Gastrocnemius medialis (tissue), 4 donors: ENCODE measurements around the gene SLCO3A1. TPM values are rescaled to one million over a fixed set of nuclear protein-coding genes. Genes with fewer than 3 reads are reported as not detected.

ENCODE experiments used
- ATAC-seq, 2 donors: fragments of 150-250 bp; one replicate each; pipeline ENCODE4 v1.9.1; 2016
- DNase-seq, 2 donors: peaks; one replicate each; pipeline ENCODE4 v3.0.0-alpha.2; 2019
- H3K27ac ChIP-seq, 4 donors: fragments of 200-600 bp; sonication (generic); 1 replicate in 1 of 4; 2 replicates in 3 of 4; pipeline ENCODE4 v1.5.1; 2016 to 2018; ENCODE audit warnings: mild to moderate bottlenecking in 2 of 4, moderate library complexity in 1 of 4
- H3K27me3 ChIP-seq, 3 donors: fragments of 200-600 bp; sonication (generic) in 2 of 3; 1 replicate in 1 of 3; 2 replicates in 2 of 3; pipeline versions ENCODE4 v1.5.1 to v1.6.0; 2016 to 2019; ENCODE audit warnings: mild to moderate bottlenecking in 1 of 3, moderate library complexity in 1 of 3
- H3K36me3 ChIP-seq, 2 donors: fragments of 200-600 bp; sonication (generic) in 1 of 2; one replicate each; pipeline ENCODE4 v1.5.1; 2017 to 2018
- H3K4me1 ChIP-seq, 2 donors: fragments of 200-600 bp; sonication (generic) in 1 of 2; one replicate each; pipeline ENCODE4 v1.5.1; 2016 to 2017; ENCODE audit warnings: mild to moderate bottlenecking in 2 of 2
- H3K4me3 ChIP-seq, 4 donors: fragments of 200-600 bp; sonication (generic) in 3 of 4; 1 replicate in 1 of 4; 2 replicates in 3 of 4; pipeline ENCODE4 v1.5.1; 2016 to 2019; ENCODE audit warnings: mild to moderate bottlenecking in 2 of 4
- H3K9me3 ChIP-seq, 3 donors: fragments of 200-600 bp; sonication (generic) in 2 of 3; 1 replicate in 1 of 3; 2 replicates in 2 of 3; pipeline ENCODE4 v1.5.1; 2016 to 2019
- CTCF ChIP-seq, 5 experiments: fragments of 450-650 bp in 3 of 5; fragments of 200-600 bp in 2 of 5; sonication (generic) in 2 of 5; IDR thresholded peaks in 4 of 5; conservative IDR thresholded peaks in 1 of 5; 1 replicate in 4 of 5; 2 replicates in 1 of 5; pipeline ENCODE4 v1.5.1; 2016 to 2019; ENCODE audit warnings: antibody characterized with exemption in 5 of 5, mild to moderate bottlenecking in 3 of 5, moderate library complexity in 3 of 5
- POLR2A ChIP-seq, 2 donors: fragments of 450-650 bp; IDR thresholded peaks; one replicate each; pipeline ENCODE4 v1.6.1; 2017; ENCODE audit warnings: antibody characterized with exemption in 2 of 2, mild to moderate bottlenecking in 2 of 2, moderate library complexity in 2 of 2
- in situ Hi-C, 4 donors: fragments of 200-750 bp; cut with MboI; loops; one replicate each; pipeline versions ENCODE4 v1.15.0 to v1.8.0; 2017; ENCODE audit warnings: low sequenced_read_pairs in 4 of 4
- intact Hi-C: fragments of 100-400 bp; cut with DNase I; formaldehyde crosslinking; loops from one replicate; pipeline ENCODE4 v1.15.1; 2023; ENCODE audit warnings: low total_unique reads
- total RNA-seq, 4 donors: library from RNA; depleted of rRNA; stranded (reverse); fragments of >200 nt; gene quantifications; one replicate each; pipeline versions ENCODE4 v1.1.0 to v1.2.3, GENCODE V29; 2016

SLCO3A1 gene
- total RNA-seq, 4 donors from 2014 or later, result 1.3 to 3.6 (median 3.0) TPM

GRCh38 chr15:91995146-91995545 lies 141.6 kb downstream of the SLCO3A1 start:
- ATAC-seq (no peak), DNase-seq (no peak)
- H3K4me1 ChIP-seq, result no peaks in the 10 kb centered on the region
- intact Hi-C loops (no loop called here), in situ Hi-C loops (no loop called here)
- no peak for TF ChIP-seq CTCF (IDR thresholded peaks at IDR 0.05 in 4 of 5, conservative IDR thresholded peaks at IDR 0.05 in 1 of 5)
- no peak for TF ChIP-seq POLR2A (IDR thresholded peaks at IDR 0.05)
- no peaks in the 10 kb centered on the region for H3K27me3 ChIP-seq
- no peaks in the 10 kb centered on the region for H3K9me3 ChIP-seq
- no peak overlapping the region for H3K4me3 ChIP-seq
- no peak overlapping the region for H3K27ac ChIP-seq
- H3K36me3 ChIP-seq, result no peaks in the 10 kb centered on the region

GRCh38 chr15:91997163-91997562 lies 143.7 kb downstream of the SLCO3A1 start:
- intact Hi-C loops (no loop called here), in situ Hi-C loops (no loop called here)
- Histone ChIP-seq H3K27me3 (no peaks in the 10 kb centered on the region), H3K4me3 (no peak overlapping the region), H3K4me1 (no peaks in the 10 kb centered on the region), H3K9me3 (no peaks in the 10 kb centered on the region), H3K27ac (no peak overlapping the region), H3K36me3 (no peaks in the 10 kb centered on the region)
- DNase-seq, result no peak
- no peak for ATAC-seq
- no peak for TF ChIP-seq POLR2A (IDR thresholded peaks at IDR 0.05)
- no peak for TF ChIP-seq CTCF (IDR thresholded peaks at IDR 0.05 in 4 of 5, conservative IDR thresholded peaks at IDR 0.05 in 1 of 5)

GRCh38 chr15:92000709-92001108 lies 147.2 kb downstream of the SLCO3A1 start:
- in situ Hi-C loops (no loop called here), intact Hi-C loops (no loop called here)
- Histone ChIP-seq H3K9me3 (no peaks in the 10 kb centered on the region), H3K4me3 (no peak overlapping the region), H3K36me3 (no peaks in the 10 kb centered on the region), H3K4me1 (no peaks in the 10 kb centered on the region), H3K27ac (no peak overlapping the region), H3K27me3 (no peaks in the 10 kb centered on the region)
- DNase-seq (no peak), ATAC-seq (no peak)
- no peak for TF ChIP-seq POLR2A (IDR thresholded peaks at IDR 0.05)

GRCh38 chr15:92001307-92001706 lies 147.8 kb downstream of the SLCO3A1 start:
- intact Hi-C loops (no loop called here), in situ Hi-C loops (no loop called here)
- no peaks in the 10 kb centered on the region for H3K9me3 ChIP-seq
- no peak overlapping the region for H3K27ac ChIP-seq
- H3K27me3 ChIP-seq, result no peaks in the 10 kb centered on the region
- H3K4me3 ChIP-seq, result no peak overlapping the region
- no peak for ATAC-seq
- TF ChIP-seq CTCF (IDR thresholded peaks at IDR 0.05 in 4 of 5, conservative IDR thresholded peaks at IDR 0.05 in 1 of 5) (no peak), POLR2A (IDR thresholded peaks at IDR 0.05) (no peak)
- H3K4me1 ChIP-seq, result no peaks in the 10 kb centered on the region
- DNase-seq, result no peak
- no peaks in the 10 kb centered on the region for H3K36me3 ChIP-seq

- ATAC-seq, result no peak
- no peaks in the 10 kb centered on the region for H3K9me3 ChIP-seq
- H3K36me3 ChIP-seq, result no peaks in the 10 kb centered on the region
- H3K27me3 ChIP-seq, result no peaks in the 10 kb centered on the region
- TF ChIP-seq POLR2A (IDR thresholded peaks at IDR 0.05), result no peak
- TF ChIP-seq CTCF (IDR thresholded peaks at IDR 0.05 in 4 of 5, conservative IDR thresholded peaks at IDR 0.05 in 1 of 5), result no peak
- no peak overlapping the region for H3K4me3 ChIP-seq
- no peak overlapping the region for H3K27ac ChIP-seq
- in situ Hi-C loops, result no loop called here
- no peak for DNase-seq
- intact Hi-C loops, result no loop called here
- H3K4me1 ChIP-seq, result no peaks in the 10 kb centered on the region
Observed at GRCh38 chr15:92002666-92003065, 149.2 kb downstream of the SLCO3A1 start.
